ENCODE data around the gene UPF3A.

DNA sequence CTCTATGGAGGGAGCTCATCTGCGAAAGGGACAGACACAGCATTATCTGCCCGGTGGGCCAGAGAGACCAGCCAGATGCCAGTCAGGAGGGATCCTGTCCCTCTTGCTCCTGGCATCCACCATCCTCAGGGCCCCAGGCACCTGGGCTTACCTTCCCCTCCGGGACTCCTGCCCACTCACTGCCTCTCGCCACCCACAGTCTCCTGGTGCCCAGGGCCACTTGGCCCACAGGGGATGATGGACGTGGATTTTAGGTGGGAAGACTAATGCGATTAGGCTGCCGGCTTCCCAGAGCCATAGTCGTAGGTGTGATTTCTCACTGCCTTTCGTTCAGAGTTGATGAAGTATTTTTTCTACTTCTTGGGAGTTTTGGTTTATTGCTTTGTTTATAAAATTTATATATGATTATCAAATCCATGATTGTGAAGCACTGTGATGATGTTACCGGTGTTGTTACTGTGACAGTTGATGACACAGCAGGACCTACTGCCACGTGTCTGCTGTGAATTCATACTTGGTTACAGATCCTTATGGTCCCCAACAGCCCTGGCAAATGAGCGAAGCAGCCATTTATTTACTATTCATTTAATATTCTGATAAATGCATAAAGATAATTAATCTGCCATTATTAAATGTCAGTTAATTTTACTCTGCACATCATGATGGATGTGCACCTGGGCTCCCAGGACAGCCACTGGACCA lies 18.4 kb downstream of the UPF3A start:
- no peak for TF ChIP-seq POLR2A (IDR thresholded peaks at IDR 0.05; ENCODE audit: low read depth, low read length)
- no peak for TF ChIP-seq TAF1 (IDR thresholded peaks at IDR 0.05; ENCODE audit: low read depth, low read length)
- no peak for TF ChIP-seq POU2F2 (IDR thresholded peaks at IDR 0.05; ENCODE audit: low read depth, low read length)
- no peak for TF ChIP-seq POLR2AphosphoS5 (IDR thresholded peaks at IDR 0.05; ENCODE audit: low read depth, low read length)

Measured in GM12891 (cell line).